GM19023 (cell line): Measurements from ENCODE around the gene H1-8.
"Not testable (repeated sequence)": the region's sequence is repeated elsewhere in the genome, so short reads cannot be mapped to it uniquely, and the experiment has no call there.

ENCODE experiments used
- ATAC-seq: cut with Tn5 transposase; IDR thresholded peaks from one replicate; pipeline ENCODE4 v1.9.1; 2021; ENCODE audit warnings: mild to moderate bottlenecking, moderate library complexity; ENCODE audit not compliant: unreplicated experiment

H1-8 gene, protein sequence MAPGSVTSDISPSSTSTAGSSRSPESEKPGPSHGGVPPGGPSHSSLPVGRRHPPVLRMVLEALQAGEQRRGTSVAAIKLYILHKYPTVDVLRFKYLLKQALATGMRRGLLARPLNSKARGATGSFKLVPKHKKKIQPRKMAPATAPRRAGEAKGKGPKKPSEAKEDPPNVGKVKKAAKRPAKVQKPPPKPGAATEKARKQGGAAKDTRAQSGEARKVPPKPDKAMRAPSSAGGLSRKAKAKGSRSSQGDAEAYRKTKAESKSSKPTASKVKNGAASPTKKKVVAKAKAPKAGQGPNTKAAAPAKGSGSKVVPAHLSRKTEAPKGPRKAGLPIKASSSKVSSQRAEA

DNA sequence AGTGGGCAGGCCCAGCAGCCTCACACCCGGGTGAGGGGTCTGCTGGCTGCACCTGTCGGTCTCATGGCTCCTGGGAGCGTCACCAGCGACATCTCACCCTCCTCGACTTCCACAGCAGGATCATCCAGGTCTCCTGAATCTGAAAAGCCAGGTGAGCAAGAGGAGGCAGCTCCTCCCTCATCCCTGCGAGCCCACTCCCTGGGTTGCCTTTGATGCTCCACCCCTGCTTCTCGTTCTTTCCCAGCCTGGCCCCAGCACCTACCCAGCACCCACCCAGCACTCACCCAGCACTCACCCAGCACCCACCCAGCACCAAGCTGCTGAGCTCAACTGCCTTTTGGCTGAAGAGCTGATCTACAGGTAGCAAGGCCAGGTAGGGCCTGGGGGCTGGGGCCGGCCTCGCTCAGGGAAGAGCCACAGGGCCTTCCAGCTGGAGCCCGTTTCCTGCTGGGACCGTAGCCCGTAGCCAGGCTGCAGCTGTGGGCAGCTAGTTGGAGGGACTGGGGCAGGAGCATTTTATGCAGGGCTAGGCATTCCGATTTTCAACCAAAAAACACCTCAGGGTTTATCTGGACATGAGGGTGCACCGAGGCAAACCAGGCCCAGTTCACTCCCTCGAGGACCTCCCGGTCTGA is at the start of gene H1-8:
H1-8 (plus strand) TSS at position 20 of the 635 bp plus-strand sequence; CDS start at position 64, 44 bp downstream.
- ATAC-seq: no peak

DNA sequence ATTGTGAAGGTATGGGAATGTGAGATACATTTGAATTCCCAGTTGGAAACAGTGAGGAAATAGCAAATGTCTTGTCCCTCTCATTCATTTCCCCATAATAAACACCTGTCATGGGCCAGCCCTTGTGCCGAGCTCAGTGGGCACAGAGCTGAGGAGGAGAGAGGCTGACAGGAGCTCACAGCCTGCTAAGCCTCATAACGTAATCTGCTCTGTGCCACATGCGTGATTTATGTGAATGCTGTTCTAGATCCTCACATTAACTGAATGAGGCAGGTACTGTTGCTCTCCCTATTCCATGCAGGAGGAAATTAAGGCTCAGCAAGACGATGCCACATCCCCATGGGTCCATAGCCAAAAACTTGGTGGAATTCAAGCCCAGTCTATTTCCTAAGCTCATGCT is 49.8 kb upstream of the H1-8 start:
- no peak for ATAC-seq

DNA sequence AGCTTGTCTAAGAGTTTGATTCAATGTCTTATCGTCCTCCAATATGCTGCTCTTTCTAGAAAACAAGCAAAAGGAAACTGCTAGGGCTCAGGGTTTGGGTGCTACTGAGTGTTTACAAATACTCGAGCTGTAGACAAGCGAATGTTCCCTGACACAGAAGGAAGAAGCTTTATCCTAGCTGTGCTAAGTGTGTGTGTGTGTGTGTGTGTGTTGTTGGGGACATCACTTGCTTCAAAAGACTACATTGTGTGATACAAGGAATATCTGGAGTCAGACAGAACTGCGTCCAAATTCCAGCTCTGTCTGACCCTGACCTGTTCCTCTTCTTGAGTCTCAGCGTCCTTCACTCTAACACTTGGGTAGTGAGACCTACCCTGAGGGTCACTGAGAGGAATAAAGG is 48.5 kb upstream of the H1-8 start:
- not testable (repeated sequence) for ATAC-seq

DNA sequence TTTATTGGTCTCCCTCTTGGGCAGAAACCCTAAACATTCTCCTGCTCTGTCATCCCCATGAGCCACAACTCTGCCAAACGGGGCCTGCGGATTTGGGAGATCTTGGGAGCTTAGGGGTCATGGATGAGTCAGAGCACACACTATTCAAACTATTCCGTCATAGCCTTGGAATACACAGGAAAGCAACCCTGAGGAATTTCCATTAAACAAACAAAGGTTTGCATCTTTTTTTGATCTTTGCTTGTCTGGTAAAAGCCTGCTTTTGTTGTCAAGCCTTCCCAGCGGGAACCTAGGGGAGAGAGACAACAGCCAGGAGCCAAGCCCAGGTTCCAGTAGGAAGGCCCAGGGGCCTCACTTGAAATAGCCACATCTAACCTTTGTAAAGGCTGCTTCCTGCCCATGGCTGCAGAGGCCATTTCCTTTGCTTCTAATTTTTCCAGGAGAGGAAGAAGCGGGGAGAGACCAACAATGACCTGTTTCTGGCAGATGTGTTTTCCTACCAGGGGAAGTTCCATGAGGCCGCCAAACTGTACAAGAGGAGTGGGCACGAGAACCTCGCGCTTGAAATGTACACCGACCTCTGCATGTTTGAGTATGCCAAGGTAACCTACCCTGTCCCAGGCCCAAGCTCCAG is 47.9 kb upstream of the H1-8 start:
- not testable (repeated sequence) for ATAC-seq

DNA sequence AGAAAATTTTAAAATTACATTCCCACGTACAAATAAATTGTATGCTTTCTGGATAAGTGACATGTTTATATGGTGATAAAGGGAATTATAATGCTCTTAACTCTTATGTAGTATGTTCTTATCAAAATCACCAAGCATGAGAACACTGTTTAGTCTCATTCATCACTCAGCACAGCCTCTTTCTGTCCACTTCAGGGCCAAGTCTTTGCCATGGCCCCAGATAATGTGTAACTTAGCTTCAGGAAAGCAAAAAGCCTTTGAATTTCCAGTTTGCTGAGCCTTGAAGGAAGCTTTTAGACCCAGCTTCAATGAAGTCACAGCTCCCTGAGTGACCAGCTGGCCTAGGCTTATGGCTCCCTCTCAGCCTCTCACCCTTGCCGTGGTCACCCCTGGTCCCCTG is 45.1 kb upstream of the H1-8 start:
- not testable (repeated sequence) for ATAC-seq

DNA sequence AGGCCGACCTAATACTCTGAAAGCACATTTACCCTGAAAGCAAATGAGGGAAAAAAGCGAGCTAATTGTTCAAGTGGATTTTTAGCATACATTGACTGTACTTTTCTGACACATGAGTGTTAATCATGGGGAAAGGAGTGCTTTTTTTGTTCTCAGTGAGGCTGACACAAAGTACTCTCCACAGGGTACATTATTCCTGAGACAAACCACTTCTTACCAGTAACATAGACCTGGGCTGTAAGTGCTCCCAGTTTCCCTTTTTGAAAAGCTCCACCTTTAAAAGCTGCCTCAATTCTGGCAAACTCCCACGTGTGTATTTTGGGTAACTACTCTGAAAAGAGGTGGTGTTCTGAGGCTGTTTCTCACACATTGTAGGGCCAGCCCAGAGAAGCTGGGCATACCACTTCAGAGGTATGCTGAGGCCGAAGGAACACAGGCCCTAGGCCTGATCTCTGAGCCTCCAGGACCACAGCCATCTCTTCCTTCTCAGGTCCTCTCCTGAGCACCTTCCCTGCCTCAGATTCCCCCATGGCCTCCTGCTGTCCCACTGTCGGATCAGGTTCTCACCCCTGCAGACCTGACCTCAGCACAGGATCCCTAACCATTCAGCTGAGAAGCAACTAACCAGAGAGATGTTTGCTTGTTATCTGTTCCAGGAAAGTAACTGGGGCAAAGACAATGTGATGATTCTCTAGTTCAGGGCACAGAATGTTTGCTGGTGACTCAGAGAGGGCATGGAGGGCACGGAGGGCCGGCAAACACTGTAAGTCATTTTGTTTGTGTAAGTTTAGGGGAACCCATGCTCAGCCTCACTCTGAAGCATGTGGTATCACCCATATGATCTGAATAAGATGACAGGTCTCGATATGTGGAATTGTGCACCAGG is 44.1 kb upstream of the H1-8 start:
- ATAC-seq: not testable (repeated sequence)

DNA sequence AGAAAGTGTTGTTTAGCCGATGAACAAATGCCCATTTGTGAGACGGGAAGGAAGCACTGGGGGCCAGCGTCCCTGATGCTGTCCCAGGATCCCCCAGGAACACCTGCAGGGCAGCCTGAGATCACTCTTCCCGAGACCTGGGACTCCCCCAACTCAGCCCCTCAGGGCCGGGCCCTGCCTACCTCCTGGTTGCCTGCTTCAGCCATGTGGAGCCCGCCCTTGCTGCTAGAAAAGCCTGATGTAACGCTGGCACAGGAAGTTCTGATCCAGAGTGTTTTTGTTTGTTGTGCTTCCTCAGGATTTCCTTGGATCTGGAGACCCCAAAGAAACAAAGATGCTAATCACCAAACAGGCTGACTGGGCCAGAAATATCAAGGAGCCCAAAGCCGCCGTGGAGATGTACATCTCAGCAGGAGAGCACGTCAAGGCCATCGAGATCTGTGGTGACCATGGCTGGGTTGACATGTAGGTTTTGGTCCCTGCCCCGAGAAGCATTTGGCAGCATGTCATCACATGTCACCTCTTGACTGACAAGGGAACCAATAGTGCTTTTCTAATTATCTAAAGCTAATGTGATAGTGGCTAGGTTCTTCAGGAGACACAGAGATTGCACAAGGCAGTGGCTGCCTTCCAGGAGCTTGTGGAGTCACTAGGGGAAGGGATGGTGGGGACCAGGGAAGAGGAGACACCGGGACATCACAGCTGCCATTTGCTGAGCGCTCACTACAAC is 43.2 kb upstream of the H1-8 start:
- not testable (repeated sequence) for ATAC-seq

DNA sequence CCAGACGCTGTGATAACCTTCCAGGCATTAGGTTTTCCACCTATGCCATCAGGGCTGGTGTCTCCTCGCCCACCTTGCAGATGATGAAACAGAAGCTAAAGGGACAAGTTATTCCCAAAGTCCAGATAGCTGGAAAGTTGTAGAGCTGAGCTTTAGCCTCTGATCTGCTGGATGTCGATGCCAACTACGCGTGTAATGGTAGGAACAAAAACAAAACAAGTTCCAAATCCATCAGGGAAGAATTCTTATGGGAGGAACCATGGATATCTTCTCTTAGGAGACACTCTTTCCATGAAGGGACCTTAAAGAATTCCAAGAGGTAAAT is 42.7 kb upstream of the H1-8 start:
- ATAC-seq: no peak

DNA sequence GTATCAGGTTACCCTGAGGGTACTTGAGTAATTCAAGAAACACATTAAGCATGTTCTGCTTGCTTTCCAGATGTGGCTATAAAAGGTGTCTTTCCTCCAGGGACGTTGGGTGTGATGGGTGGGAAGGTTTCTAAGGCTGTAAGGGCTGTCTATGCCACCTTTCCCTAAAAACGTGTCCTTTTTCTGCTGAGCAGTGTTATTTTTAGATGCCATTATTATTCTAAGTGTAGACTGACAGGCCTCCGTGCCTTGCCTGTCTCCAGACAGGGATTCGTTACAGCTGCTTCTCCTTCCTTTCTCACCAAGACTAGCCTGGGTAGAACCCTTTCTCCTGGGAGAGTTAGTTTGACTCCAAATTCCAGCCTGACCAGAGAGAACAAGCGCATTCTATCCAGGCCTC is 41.3 kb upstream of the H1-8 start:
- ATAC-seq: no peak

DNA sequence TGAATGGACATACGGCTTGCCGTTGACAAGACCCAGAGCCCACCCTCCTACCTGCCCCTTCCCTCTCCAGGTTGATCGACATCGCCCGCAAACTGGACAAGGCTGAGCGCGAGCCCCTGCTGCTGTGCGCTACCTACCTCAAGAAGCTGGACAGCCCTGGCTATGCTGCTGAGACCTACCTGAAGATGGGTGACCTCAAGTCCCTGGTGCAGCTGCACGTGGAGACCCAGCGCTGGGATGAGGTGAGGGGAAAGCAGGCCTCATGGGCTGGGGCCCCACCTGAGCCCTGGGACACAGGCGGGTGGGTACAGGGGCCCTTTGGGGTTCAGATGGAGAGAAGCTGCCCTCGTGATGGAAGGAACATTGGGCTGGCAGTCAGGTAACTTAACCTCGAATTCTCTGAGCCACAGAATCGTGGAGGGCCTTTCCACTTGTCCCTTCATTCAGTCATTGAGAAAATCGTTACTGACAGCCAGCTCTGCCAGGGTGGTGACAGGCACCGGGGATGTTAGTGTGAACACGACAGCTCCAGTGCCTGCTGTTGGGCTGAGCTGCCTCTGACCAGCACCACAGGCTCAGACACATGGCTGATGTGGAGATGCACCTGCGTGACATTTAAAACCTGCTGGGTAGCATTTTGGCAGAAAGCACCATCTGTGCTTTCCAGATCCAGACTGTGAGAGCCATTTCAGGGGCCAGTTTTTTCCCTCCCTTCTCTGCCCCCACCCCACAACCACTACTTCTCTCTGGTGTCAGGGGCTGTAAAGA is 40.1 kb upstream of the H1-8 start:
- no peak for ATAC-seq

DNA sequence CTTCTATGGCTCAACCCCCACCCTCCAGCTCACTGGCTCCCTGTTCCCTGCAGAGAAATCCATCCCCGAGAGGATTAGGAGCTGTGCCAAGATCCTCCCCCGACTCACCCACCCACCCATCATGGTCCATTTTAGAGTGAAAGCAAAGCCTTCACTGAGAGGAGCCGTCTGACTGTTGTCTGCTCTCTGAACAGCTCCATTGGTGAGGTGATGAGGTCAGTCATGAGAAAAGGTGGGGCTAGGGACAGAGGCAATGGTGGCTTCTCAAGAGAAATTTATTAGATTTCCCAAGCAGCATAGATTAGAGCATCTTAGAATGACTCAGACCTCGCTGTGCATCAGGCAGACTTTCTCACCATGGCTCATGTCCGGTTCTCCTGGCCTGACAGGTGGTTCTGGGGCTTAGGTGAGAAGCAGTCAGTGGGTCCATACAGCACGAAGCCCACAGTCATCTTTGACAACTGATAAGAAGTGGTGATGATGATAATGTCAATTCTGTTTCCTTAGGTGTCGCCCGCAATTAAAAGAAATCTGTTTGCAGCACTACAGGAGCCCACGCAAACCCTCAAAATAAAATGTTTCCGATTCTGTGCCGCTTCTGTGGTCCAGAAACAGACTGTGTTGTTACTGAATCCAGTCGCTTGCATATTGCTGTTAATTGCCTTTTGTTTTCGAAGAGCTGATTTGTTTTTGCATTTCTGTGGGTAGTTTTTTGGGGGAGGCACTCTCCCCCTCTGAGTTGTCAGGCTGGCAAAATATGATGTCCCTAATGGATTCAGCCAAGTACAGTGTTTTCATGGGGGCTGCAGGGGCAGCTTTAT is 39.3 kb upstream of the H1-8 start:
- no peak for ATAC-seq

DNA sequence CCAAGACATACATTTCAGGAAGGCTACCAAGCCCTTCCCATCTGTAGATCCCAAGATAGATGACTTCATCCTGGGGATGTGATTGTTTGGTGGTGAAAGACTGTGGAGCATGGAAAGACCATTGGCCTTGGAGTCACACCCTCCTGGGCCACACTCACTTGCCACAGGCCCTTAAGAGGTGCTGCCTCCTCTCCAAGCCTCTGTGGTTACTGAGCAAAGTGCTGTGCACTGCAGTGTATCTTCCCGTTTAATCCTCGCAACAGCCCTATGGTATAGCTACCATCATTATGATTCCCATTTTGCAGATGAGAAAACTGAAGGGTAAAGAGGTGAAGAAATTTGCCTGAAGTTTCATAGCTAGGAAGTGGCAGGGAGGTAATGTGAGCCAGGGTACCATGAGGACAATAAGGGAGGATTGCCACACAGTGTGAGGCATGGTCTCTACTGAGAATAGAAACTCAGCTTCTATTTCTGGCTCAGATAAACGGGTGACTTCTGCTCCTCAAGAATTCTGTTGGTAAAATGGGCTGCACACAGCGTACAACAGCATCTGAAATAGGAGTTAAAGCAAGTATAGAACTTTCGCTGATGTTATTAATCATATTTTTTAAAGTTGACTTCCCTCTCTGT is 38.4 kb upstream of the H1-8 start:
- ATAC-seq: no peak

DNA sequence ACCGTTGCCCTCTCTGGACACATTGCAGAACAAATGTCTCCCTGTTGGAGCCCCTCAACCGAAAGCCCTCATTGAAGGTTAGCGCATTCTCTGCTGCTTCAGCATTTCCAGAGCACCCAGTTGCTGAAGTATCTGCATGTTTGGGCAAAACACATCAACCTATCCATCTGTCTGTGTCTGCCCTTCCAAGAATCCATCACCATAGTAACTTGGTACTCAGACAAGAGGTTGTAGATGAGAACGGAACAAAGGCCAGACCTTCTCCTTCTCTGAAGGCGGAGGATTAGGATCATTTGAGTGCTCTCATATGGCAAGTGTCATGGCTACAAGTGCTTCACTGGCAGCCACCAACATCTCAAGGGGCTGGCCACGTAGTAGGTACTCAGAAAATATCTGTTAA is 37.6 kb upstream of the H1-8 start:
- ATAC-seq: no peak

DNA sequence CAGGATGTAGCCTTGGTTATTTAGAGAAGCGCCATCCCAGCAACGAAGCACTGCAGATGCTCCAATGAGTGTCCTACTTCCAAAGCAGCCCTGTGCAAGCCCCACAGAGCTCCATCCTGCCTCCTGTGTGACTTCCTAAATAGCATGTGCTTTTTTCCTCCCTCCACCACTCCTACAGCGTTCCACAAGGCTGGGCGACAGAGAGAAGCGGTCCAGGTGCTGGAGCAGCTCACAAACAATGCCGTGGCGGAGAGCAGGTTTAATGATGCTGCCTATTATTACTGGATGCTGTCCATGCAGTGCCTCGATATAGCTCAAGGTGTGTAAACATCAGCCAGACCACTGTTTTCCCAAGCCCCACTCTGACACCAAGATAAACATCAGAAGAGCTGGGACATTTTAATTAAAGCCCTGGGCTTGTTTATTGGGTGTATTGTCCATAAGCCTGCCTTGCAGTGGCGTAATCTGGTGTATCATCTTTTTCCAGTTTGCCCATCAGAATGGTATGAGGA is 36.7 kb upstream of the H1-8 start:
- no peak for ATAC-seq

DNA sequence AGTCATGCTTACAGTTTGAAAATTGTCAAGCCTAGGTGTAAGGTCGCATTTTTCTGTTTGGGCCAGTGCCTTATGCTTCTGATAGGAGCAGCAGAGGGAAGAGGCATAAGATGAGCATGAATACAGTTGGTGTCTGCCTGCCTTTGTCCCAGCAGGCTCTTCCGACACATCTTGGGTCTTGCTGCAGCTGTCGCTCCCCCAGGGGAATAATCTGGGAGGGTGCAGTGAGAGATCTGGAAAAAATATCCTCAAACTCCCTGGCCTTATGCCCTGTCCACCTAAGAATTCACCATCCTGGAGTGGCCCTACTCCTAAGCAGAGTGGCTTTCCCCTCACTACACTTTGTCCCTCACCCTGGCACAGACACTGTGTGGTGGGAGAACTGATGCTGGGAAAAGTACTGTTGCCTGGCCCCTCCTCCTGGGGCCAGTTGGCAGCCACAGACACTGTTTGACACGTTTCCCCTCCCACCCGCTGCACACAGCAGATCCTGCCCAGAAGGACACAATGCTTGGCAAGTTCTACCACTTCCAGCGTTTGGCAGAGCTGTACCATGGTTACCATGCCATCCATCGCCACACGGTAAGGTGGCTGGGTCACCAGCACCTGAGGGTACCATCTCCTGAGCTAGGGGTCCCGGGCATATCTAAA is 35.7 kb upstream of the H1-8 start:
- no peak for ATAC-seq

DNA sequence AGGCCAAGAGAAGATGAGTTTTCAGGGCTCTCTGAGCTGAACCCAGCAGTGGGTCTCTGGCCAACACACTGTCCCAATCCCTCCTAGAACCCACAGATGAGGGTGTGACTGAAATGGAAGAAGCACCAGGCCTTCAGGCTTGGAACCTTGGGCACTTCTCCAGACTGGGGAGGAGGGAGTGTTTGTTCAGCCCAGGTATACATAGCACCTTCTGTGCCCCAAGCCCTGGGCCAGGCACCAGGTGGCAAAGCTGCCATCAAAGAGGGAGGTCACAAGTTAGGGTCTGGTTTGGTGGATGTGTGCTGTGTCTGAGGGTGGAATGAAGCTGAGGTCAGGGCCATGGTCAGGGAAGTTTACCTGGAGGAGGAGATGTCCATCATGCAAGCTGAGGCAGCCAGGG is 30.4 kb upstream of the H1-8 start:
- no peak for ATAC-seq

DNA sequence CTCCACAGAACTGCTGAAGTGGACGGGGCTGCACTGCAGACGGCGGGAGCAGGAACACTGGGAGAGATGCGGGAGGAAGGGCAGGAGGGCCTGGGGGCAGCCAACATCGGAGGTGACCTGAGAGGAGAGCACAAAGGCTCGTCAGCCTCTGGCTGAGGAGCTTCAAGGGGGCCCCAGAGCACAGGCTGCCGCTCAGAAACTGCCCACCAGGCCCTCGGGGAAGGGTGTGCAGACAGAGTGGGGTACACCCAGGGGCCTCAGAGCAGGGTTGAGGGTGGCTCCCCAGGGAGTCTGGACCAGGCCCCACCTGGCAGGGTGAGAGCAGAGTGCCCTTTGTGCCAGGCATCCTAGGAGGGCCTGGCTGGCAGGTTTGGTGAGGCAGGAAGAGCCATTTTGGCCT is 29.3 kb upstream of the H1-8 start:
- no peak for ATAC-seq

DNA sequence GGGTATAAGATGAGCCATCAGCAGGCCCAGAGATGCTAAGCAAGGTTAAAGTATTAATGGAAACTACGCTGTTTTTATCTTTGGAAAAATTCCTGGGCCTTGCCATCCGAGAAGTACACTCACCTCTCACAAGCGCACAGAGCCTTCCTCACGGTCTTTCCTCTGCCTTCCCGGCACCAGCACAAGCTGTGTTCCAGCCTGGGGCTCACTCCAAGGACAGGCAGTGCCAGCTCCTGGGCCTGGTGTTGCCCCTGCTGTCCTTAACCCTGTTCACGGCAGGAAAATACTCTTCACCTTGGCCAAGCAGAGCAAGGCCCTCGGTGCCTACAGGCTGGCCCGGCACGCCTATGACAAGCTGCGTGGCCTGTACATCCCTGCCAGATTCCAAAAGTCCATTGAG is 28.9 kb upstream of the H1-8 start:
- no peak for ATAC-seq
